ENCODE measurements around the gene CAMSAP3. TPM values are rescaled to one million over a fixed set of nuclear protein-coding genes. Genes with fewer than 3 reads are reported as not detected.

The CAMSAP3 gene
- total RNA-seq, 1 donor: not detected

DNA sequence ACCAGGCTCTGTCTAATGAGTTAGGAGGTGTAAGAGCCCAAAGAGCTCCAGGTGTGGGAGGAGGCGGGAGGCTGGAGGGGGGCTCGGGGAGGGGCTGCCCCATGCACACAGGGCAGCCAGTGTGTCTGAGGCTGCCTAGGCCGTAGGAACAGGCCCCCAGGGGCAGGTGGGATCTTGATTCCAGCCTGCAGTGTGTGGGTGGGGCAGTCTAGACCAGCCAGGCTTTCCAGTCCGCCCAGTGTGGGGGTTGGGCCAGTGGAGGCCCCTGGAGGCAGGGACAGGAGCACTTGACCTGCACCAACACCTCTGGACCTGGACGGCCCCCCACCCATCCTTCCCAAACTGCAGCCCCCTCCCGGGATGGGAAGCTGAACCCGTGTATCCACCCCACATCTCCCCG, 5.4 kb upstream of the CAMSAP3 start:
- Histone ChIP-seq H2AFZ (ENCODE audit: low read length) (no peak overlapping the region), H3K9me3 (ENCODE audit: low read depth, low read length) (no peaks in the 10 kb centered on the region), H3K36me3 (ENCODE audit: insufficient read depth, low read length) (no peaks in the 10 kb centered on the region), H3K4me3 (ENCODE audit: insufficient read depth, low read length) (no peak overlapping the region), H4K20me1 (ENCODE audit: insufficient read depth, low read length) (no peaks in the 10 kb centered on the region), H3K27ac (ENCODE audit: low read depth, low read length) (no peak overlapping the region), H3K4me1 (ENCODE audit: insufficient read depth, low read length) (no peaks in the 10 kb centered on the region), H3K4me2 (ENCODE audit: insufficient read depth, low read length) (no peak overlapping the region), H3K79me2 (ENCODE audit: insufficient read depth, low read length) (no peaks in the 10 kb centered on the region), H3K27me3 (ENCODE audit: insufficient read depth, low read length) (peaks cover 7% of the 10 kb centered on the region)
- TF ChIP-seq, protein P1, sequence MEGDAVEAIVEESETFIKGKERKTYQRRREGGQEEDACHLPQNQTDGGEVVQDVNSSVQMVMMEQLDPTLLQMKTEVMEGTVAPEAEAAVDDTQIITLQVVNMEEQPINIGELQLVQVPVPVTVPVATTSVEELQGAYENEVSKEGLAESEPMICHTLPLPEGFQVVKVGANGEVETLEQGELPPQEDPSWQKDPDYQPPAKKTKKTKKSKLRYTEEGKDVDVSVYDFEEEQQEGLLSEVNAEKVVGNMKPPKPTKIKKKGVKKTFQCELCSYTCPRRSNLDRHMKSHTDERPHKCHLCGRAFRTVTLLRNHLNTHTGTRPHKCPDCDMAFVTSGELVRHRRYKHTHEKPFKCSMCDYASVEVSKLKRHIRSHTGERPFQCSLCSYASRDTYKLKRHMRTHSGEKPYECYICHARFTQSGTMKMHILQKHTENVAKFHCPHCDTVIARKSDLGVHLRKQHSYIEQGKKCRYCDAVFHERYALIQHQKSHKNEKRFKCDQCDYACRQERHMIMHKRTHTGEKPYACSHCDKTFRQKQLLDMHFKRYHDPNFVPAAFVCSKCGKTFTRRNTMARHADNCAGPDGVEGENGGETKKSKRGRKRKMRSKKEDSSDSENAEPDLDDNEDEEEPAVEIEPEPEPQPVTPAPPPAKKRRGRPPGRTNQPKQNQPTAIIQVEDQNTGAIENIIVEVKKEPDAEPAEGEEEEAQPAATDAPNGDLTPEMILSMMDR (IDR thresholded peaks at IDR 0.05; ENCODE audit: extremely low read depth, low read depth, low read length): no peak
- peak; percentile 48 for DNase-seq (ENCODE audit: insufficient read length, low spot score, missing footprints)

DNA sequence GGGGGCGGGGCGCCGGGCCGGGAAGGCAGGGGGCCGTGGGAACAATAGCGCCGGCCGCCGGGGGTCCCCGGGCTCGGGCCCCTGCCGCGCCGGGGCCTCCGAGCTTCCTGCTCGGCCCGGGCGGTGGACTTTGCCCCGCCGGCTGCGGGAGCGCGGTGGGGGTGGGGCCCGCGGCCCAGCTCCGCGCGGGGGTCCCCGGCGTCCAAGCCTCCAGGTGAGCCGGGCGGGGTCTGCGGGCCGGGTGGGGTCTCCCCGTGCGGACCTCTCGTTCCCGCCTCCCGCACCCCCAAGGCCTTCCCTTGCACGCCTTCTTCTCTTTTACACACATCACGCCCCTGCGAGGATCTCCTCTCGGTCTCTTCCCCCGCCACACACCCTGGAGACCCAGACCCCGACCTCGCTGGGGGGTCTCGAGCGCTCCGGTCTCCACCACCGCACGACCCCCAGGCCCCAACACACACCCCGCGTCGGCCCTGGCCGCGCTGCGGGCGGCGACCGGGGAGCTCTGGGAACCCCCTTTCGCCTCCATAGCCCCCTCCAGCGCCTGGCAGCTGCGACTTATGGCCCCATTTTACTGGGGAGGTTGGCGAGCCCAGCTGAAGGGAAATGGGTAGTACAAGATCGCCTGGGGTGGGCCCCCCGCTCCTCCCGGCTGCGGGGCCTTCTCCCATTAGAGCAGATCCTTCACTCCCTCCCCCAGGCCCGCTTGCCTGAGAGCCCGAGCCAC, 711 bp downstream of the CAMSAP3 start:
- H3K27ac ChIP-seq (ENCODE audit: low read depth, low read length): no peak overlapping the region
- no peaks in the 10 kb centered on the region for H3K36me3 ChIP-seq (ENCODE audit: insufficient read depth, low read length)
- TF ChIP-seq, protein P1 (IDR thresholded peaks at IDR 0.05; ENCODE audit: extremely low read depth, low read depth, low read length): no peak
- peaks cover 21% of the 10 kb centered on the region for H3K27me3 ChIP-seq (ENCODE audit: insufficient read depth, low read length)
- no peaks in the 10 kb centered on the region for H3K9me3 ChIP-seq (ENCODE audit: low read depth, low read length)
- H3K4me2 ChIP-seq (ENCODE audit: insufficient read depth, low read length): no peak overlapping the region
- H2AFZ ChIP-seq (ENCODE audit: low read length): no peak overlapping the region
- H3K79me2 ChIP-seq (ENCODE audit: insufficient read depth, low read length): no peaks in the 10 kb centered on the region
- no peaks in the 10 kb centered on the region for H3K4me1 ChIP-seq (ENCODE audit: insufficient read depth, low read length)
- H4K20me1 ChIP-seq (ENCODE audit: insufficient read depth, low read length): no peaks in the 10 kb centered on the region
- peak; percentile 64 for DNase-seq (ENCODE audit: insufficient read length, low spot score, missing footprints)
- no peak overlapping the region for H3K4me3 ChIP-seq (ENCODE audit: insufficient read depth, low read length)

DNA sequence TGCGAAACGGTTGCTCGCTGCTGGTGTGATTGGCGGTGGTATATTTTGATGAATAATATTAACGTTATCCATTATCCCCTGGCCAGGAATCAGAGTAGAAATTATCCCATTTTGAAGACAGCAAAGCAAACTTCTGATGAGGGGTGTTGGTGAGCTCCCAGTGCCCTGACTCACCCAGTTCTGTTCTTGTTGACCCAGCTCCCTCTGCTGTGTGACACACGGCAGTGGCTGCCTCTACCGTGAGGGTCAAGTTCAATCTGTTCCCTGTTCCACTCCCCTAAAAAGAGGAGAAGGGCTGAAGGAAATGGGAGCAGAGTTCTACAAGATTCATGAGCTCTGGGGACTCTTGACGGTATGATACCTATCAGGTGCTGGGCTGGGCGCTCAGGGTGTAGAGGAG, 2.0 kb downstream of the CAMSAP3 start:
- DNase-seq (ENCODE audit: insufficient read length, low spot score, missing footprints): peak; percentile 80
- Histone ChIP-seq H3K4me3 (ENCODE audit: insufficient read depth, low read length) (no peak overlapping the region), H4K20me1 (ENCODE audit: insufficient read depth, low read length) (no peaks in the 10 kb centered on the region), H3K36me3 (ENCODE audit: insufficient read depth, low read length) (no peaks in the 10 kb centered on the region), H3K9me3 (ENCODE audit: low read depth, low read length) (no peaks in the 10 kb centered on the region), H3K4me1 (ENCODE audit: insufficient read depth, low read length) (no peaks in the 10 kb centered on the region), H3K79me2 (ENCODE audit: insufficient read depth, low read length) (no peaks in the 10 kb centered on the region), H3K4me2 (ENCODE audit: insufficient read depth, low read length) (no peak overlapping the region), H3K27me3 (ENCODE audit: insufficient read depth, low read length) (peaks cover 21% of the 10 kb centered on the region), H3K27ac (ENCODE audit: low read depth, low read length) (no peak overlapping the region), H2AFZ (ENCODE audit: low read length) (no peak overlapping the region)
- TF ChIP-seq, protein P1 (IDR thresholded peaks at IDR 0.05; ENCODE audit: extremely low read depth, low read depth, low read length): no peak

DNA sequence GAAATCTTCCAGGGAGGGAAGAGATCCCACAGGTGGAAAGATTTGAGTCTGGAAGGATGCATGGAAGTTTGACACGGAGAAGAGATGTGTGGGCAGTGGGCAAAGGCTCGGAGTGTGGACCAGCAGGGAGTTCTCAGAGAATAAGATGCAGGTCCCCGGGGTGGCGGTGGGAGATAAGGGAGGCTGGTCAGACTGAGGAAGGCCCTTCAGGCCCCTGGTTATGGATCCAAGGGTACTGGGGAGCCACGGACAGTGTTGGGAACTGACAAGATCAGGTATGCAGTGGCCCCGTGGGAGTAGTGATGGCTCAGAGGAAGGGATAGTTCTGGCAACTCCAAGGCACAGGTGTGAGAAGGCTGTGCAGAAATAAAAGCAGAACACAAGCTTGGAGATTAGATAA, 2.5 kb downstream of the CAMSAP3 start:
- Histone ChIP-seq H3K9me3 (ENCODE audit: low read depth, low read length) (no peaks in the 10 kb centered on the region), H3K4me1 (ENCODE audit: insufficient read depth, low read length) (no peaks in the 10 kb centered on the region), H3K4me3 (ENCODE audit: insufficient read depth, low read length) (no peak overlapping the region), H3K36me3 (ENCODE audit: insufficient read depth, low read length) (no peaks in the 10 kb centered on the region), H2AFZ (ENCODE audit: low read length) (no peak overlapping the region), H3K27me3 (ENCODE audit: insufficient read depth, low read length) (peaks cover 21% of the 10 kb centered on the region), H3K4me2 (ENCODE audit: insufficient read depth, low read length) (no peak overlapping the region), H4K20me1 (ENCODE audit: insufficient read depth, low read length) (no peaks in the 10 kb centered on the region), H3K27ac (ENCODE audit: low read depth, low read length) (no peak overlapping the region), H3K79me2 (ENCODE audit: insufficient read depth, low read length) (no peaks in the 10 kb centered on the region)
- TF ChIP-seq, protein P1 (IDR thresholded peaks at IDR 0.05; ENCODE audit: extremely low read depth, low read depth, low read length): no peak
- DNase-seq (ENCODE audit: insufficient read length, low spot score, missing footprints): peak; percentile 57

Data from osteoblast (primary cell).